SK-N-MC (cell line): Measurements from ENCODE around the gene TNNI3K.

Experiments
- DNase-seq: peaks from one replicate; pipeline ENCODE4 v3.0.0-alpha.2; 2011; ENCODE audit warnings: low read depth, low spot score
- H3K27ac ChIP-seq: fragments of 200-600 bp; sonication (generic); 2 replicates; pipeline ENCODE4 v1.5.1; 2016; ENCODE audit warnings: mixed run types
- H3K36me3 ChIP-seq: fragments of 200-600 bp; sonication (generic); 2 replicates; pipeline ENCODE4 v1.6.1; 2017; ENCODE audit warnings: antibody characterized with exemption, low read length, mixed read lengths; ENCODE audit not compliant: insufficient read depth
- H3K4me3 ChIP-seq: fragments of 200-600 bp; sonication (generic); 2 replicates; pipeline ENCODE4 v1.5.1; 2016
- H3K9ac ChIP-seq: fragments of 200-600 bp; sonication (generic); 2 replicates; pipeline ENCODE4 v1.8.0; 2017; ENCODE audit warnings: mixed run types, mixed read lengths; ENCODE audit not compliant: insufficient read length
- H3K9me3 ChIP-seq: fragments of 200-600 bp; sonication (generic); 2 replicates; pipeline ENCODE4 v1.6.1; 2017; ENCODE audit warnings: low read depth, mild to moderate bottlenecking, antibody characterized with exemption, low read length, moderate library complexity, mixed read lengths
- EZH2 ChIP-seq: fragments of 200-600 bp; sonication (generic); IDR thresholded peaks from one replicate; pipeline ENCODE4 v1.6.1; 2017; ENCODE audit warnings: antibody characterized with exemption
- FOXP2 ChIP-seq: optimal IDR thresholded peaks from 2 replicates; pipeline ENCODE3; 2011; ENCODE audit warnings: mild to moderate bottlenecking, moderate library complexity; ENCODE audit not compliant: insufficient read depth; ENCODE audit errors: extremely low read length, control extremely low read depth
- POLR2AphosphoS5 ChIP-seq: IDR thresholded peaks from 2 replicates; pipeline ENCODE4 v1.6.1; 2012; ENCODE audit warnings: mild to moderate bottlenecking, low read depth, low read length, borderline replicate concordance

The TNNI3K gene

DNA sequence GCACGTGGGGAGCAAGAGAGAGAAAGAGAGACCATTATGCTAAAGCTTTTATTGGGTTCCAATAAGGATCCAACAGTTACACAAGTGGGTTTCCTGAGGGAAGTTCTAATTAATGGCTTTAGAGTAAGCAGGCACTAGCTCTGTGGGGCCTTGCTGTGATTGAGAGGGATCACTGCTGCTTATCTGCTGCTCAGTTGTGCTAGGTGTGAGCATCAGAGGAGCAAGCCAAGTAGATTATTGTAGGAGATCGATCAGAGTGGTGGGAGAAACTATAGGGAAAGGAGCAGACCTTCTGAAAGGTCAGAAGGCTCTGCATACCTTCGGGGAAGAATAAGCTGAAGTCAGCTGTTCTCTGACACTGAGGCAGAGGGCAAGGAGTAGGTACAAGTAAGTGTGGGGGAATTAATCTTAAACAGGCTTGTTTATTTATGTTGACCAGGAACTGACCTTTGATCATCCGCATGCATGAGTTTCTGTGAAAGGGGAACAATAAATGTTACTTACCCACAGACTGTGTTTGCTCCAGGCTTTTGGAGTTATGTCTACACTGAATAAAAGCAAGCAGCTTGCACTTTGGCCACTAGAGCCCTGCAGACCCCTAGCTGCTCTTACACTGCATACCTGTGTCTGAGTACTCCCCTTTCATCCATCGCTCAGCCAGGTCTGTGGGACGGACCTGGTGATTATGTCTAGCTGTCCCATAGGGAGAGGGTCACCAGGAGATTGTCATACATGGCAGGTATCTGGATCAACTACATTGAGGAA, 89.7 kb downstream of the TNNI3K start:
- H3K27ac ChIP-seq = no peak overlapping the region
- TF ChIP-seq FOXP2 (no peak), EZH2 (no peak), POLR2AphosphoS5 (no peak)

DNA sequence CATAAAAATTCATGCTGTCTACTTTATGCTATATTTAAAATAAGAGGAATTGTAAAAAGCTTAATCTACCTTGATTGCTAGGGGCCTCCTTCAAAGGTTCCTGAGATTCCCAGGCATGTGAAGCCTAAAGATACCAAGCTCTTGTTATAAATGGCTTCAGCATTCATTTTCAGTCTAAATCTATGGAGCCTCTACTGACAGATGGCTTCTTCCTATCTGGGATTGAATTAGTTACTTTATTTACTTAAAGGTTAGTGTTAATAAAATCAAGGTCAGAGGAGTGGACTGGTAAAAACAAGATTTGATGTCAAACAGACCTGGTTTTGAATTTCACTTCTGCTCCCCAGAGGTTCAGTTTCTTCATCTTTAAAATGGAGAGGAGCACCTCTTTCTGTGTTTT, 93.7 kb downstream of the TNNI3K start:
- no peaks in the 10 kb centered on the region for H3K36me3 ChIP-seq
- no peak overlapping the region for H3K27ac ChIP-seq
- no peak overlapping the region for H3K9ac ChIP-seq
- no peak for DNase-seq
- H3K4me3 ChIP-seq = no peak overlapping the region
- no peaks in the 10 kb centered on the region for H3K9me3 ChIP-seq
- TF ChIP-seq FOXP2 (no peak), EZH2 (no peak), POLR2AphosphoS5 (no peak)

More for the DNA sequence above, 89.7 kb downstream of the TNNI3K start:
- Histone ChIP-seq H3K36me3 (no peaks in the 10 kb centered on the region), H3K4me3 (no peak overlapping the region), H3K9me3 (no peaks in the 10 kb centered on the region), H3K9ac (no peak overlapping the region)
- DNase-seq = no peak

DNA sequence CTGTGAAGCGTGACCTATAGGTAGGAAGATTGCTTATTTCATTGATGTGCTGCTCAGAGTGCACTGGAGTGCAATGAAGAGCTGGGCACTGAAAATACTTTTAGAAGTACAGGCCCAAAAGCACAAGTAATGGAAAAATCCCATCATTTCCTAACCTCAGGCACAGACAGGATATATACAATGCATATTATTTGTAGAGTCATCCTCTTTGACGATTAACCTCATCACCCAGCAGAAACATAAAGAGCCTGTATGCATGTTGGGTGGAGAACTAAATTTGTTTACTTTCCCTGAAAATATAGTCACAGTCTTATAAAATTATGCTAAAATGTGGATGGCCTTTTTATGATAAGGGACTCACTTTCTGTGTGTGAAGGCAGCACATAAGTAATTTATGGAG, 98.1 kb downstream of the TNNI3K start:
- Histone ChIP-seq H3K27ac (no peak overlapping the region), H3K9ac (no peak overlapping the region), H3K9me3 (no peaks in the 10 kb centered on the region), H3K4me3 (no peak overlapping the region), H3K36me3 (no peaks in the 10 kb centered on the region)
- no peak for TF ChIP-seq FOXP2
- no peak for TF ChIP-seq POLR2AphosphoS5
- TF ChIP-seq EZH2 = no peak
- DNase-seq = no peak

DNA sequence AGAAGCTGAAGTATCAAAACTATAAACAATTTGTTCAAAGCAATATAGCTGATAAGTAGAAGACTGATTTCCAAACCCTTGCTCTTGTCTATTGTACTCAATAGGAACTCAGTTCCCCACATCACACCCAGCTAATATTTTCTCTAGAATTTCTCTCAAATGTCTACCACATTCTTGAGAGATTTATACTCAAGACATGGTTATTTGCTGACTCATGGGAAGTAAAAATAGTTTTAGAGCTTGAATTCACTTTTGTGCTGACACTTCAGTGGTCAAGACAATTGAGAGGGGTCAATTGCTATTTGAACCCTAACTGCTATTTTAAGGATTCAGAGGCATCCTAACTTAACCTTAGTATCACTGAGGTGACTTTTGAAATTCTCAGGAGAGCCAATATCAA, 99.0 kb downstream of the TNNI3K start:
- H3K27ac ChIP-seq = no peak overlapping the region
- no peaks in the 10 kb centered on the region for H3K36me3 ChIP-seq
- no peaks in the 10 kb centered on the region for H3K9me3 ChIP-seq
- no peak overlapping the region for H3K9ac ChIP-seq
- TF ChIP-seq EZH2 (no peak), POLR2AphosphoS5 (no peak), FOXP2 (no peak)
- no peak overlapping the region for H3K4me3 ChIP-seq
- no peak for DNase-seq

DNA sequence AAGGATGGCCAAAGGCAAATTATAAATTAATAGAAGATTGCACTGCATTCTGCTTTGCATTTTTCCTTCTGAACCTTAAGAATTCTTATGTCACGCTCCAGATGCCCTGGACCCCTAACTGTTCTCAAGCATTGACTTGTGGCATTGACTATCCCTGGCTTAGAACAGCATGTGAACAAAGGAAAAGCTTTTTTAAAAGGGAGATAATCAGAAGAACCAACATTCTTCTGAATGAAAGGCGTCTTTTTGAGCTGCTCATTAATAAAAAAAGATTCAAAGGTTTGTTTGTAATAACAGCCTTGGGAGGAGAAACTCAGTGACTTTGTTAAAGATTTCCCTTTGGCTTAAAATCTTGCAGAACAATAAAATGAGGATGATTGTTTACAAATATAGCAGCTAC, 105.5 kb downstream of the TNNI3K start:
- H3K27ac ChIP-seq = no peak overlapping the region
- DNase-seq = no peak
- H3K36me3 ChIP-seq = no peaks in the 10 kb centered on the region
- H3K9ac ChIP-seq = no peak overlapping the region
- no peaks in the 10 kb centered on the region for H3K9me3 ChIP-seq
- H3K4me3 ChIP-seq = no peak overlapping the region
- no peak for TF ChIP-seq EZH2
- no peak for TF ChIP-seq FOXP2
- no peak for TF ChIP-seq POLR2AphosphoS5

DNA sequence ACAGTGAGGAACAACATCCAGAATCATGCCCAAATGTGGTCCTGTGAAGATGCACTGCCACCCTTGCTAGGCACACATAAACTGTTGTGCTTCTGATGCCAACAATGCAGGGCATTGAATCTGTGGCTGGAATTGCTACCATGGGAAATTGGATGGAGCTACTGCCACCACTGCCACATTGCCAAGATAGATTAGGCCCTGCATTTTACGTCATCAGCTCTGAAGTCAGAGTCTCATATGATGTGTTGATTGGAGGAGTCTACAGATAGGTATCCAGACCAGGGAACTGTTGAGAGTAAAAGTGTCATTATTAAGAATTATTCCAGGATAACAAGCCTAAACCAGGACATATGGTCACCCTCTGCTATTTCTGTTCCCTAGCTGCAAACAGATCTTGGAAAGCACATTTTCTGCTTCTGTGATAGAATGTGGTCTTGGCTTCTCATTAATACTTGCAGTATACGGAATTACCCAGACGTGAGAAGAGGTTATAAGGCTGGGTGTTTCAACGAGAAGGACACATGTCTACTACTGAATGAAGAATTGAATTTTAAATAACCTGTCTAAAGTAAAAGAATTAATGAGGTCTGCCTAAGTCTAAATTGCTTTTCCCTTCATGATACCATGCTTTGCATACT, 106.6 kb downstream of the TNNI3K start:
- Histone ChIP-seq H3K9ac (no peak overlapping the region), H3K27ac (no peak overlapping the region), H3K9me3 (no peaks in the 10 kb centered on the region), H3K4me3 (no peak overlapping the region), H3K36me3 (no peaks in the 10 kb centered on the region)
- no peak for DNase-seq
- no peak for TF ChIP-seq POLR2AphosphoS5
- no peak for TF ChIP-seq EZH2
- no peak for TF ChIP-seq FOXP2

DNA sequence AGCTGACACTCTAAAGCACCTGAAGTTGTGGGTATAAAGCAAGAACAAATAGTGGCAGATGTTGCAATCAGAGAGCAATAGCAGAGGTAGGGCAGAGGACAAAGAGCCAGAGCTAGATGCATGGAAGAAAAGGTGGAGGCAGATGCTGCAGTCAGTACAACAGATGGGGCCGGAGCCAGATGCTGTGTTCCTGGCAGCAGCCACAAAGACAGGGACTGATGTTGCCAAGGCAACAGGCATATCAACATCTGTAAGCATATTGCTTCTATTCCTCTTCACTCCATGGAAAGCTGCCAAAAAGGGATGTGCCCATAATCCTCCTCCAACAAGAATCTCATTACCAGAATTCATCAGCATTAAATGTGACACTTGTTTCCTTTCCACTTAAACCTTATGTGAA, 108.0 kb downstream of the TNNI3K start:
- H3K4me3 ChIP-seq = no peak overlapping the region
- H3K36me3 ChIP-seq = no peaks in the 10 kb centered on the region
- H3K27ac ChIP-seq = no peak overlapping the region
- no peaks in the 10 kb centered on the region for H3K9me3 ChIP-seq
- DNase-seq = peak; percentile 83
- TF ChIP-seq FOXP2 (peak; percentile 83), EZH2 (no peak)
- H3K9ac ChIP-seq = no peak overlapping the region

DNA sequence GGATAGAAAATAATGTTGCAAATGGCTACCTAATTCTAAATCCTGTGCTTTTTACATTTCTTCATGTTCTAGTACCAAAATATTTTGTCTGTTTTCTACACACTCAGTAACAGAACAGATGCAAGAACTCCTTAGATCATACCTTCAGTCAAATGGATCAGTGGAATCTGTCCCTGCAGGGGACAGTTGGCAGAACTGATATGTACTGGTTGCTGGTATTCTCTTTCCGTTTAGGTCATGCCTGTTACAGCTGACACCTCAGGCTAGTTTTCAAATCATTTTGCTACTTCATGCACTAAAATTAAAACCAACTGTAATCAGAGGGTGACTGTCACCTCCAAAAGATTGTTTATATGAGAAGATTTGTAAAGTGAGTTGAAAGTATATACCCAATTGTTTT, 109.2 kb downstream of the TNNI3K start:
- H3K36me3 ChIP-seq = no peaks in the 10 kb centered on the region
- DNase-seq = no peak
- no peak overlapping the region for H3K4me3 ChIP-seq
- no peak overlapping the region for H3K9ac ChIP-seq
- TF ChIP-seq EZH2 = no peak
- TF ChIP-seq FOXP2 = no peak
- TF ChIP-seq POLR2AphosphoS5 = no peak
- H3K27ac ChIP-seq = no peak overlapping the region
- no peaks in the 10 kb centered on the region for H3K9me3 ChIP-seq

DNA sequence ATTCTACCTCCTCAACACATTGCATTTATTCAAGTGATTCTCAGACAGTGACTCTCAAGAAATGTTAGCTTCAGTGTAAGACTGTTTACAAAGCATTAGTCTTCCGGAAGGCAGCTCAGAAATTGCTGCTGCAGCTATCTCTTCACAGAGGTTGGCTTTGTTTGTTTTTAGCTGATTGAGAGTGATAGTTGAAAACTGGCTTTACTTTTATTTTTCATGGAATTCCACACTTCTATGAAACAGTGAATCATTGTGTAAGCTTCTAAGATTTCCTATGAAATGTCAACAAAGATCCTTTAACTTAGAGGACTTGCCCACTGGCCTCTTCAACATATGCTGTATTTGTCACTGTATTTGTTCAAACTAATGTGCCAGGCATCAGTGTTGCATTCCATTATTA, 121.3 kb downstream of the TNNI3K start:
- H3K9ac ChIP-seq = no peak overlapping the region
- no peaks in the 10 kb centered on the region for H3K36me3 ChIP-seq
- no peak overlapping the region for H3K4me3 ChIP-seq
- no peaks in the 10 kb centered on the region for H3K9me3 ChIP-seq
- TF ChIP-seq FOXP2 (no peak), POLR2AphosphoS5 (no peak), EZH2 (no peak)
- DNase-seq = no peak
- H3K27ac ChIP-seq = no peak overlapping the region

DNA sequence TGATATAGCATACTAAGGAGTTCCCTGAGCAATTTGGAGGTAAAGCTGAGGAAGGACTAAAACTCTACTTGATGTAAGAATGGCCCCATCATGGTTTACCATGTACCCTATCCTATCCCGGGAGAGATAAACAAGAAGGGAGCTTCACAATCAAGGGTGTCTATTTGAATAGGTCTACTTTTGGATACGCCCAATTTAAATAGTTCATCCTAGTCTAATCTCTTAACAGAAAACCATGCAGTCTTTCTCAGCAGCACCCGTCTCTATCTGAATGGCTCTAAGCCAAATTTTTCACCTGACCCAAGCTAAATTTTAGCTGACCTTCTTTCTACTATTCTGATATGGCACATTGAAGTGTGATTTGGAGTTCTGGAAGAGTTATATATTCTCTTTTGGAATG, 122.0 kb downstream of the TNNI3K start:
- no peak for DNase-seq
- Histone ChIP-seq H3K27ac (no peak overlapping the region), H3K9me3 (no peaks in the 10 kb centered on the region), H3K36me3 (no peaks in the 10 kb centered on the region), H3K9ac (no peak overlapping the region), H3K4me3 (no peak overlapping the region)
- TF ChIP-seq POLR2AphosphoS5 (no peak), EZH2 (no peak), FOXP2 (no peak)
